Keratinocyte (primary cell): ENCODE data around the gene CAPN2. TPM values are rescaled to one million over a fixed set of nuclear protein-coding genes. Genes with fewer than 3 reads are reported as not detected.
A peak's percentile ranks its signal among the peaks of the same experiment; 100 is the strongest.

Source experiments
- DNase-seq: peaks from one replicate; pipeline ENCODE4 v3.0.0-alpha.2; 2011; ENCODE audit warnings: low read depth, missing footprints, low spot score
- FAIRE-seq: peaks from 2 replicates; lab custom pipeline; 2011; peaks lifted over from hg19 to GRCh38; lab: Jason Lieb, UNC
- H2AFZ ChIP-seq: 2 replicates; pipeline ENCODE4 v1.6.0; 2012; ENCODE audit warnings: low read length, control low read depth, inconsistent platforms; ENCODE audit not compliant: control insufficient read depth
- H3K27ac ChIP-seq: 2 replicates; pipeline ENCODE4 v1.5.1; 2011; ENCODE audit warnings: low read length; ENCODE audit not compliant: control insufficient read depth, insufficient read depth
- H3K27me3 ChIP-seq: 3 replicates; pipeline ENCODE4 v1.6.0; 2011; ENCODE audit warnings: low read length; ENCODE audit not compliant: control insufficient read depth, insufficient read depth; ENCODE audit errors: extremely low read depth
- H3K36me3 ChIP-seq, 2 experiments: 2 replicates in 1 of 2; 3 replicates in 1 of 2; pipeline ENCODE4 v1.5.1; 2011; ENCODE audit warnings: low read length in 2 of 2, mild to moderate bottlenecking in 1 of 2; ENCODE audit not compliant: control insufficient read depth in 2 of 2, insufficient read depth in 2 of 2; ENCODE audit errors: extremely low read depth in 1 of 2
- H3K4me1 ChIP-seq: 3 replicates; pipeline ENCODE4 v1.5.1; 2011; ENCODE audit warnings: low read length; ENCODE audit not compliant: control insufficient read depth, insufficient read depth; ENCODE audit errors: extremely low read depth
- H3K4me2 ChIP-seq: 3 replicates; pipeline ENCODE4 v1.6.0; 2011; ENCODE audit warnings: low read depth, low read length; ENCODE audit not compliant: control insufficient read depth, insufficient read depth; ENCODE audit errors: extremely low read depth
- H3K4me3 ChIP-seq, 3 experiments: fragments of 200-600 bp in 1 of 3; sonication (generic) in 1 of 3; 2 replicates in 2 of 3; 3 replicates in 1 of 3; pipeline ENCODE4 v1.5.1; 2011 to 2016; ENCODE audit warnings: low read length in 3 of 3, mild to moderate bottlenecking in 3 of 3, control low read depth in 2 of 3, inconsistent platforms in 1 of 3, low read depth in 1 of 3, mixed read lengths in 1 of 3, mixed run types in 1 of 3, moderate library complexity in 1 of 3; ENCODE audit not compliant: control insufficient read depth in 2 of 3, insufficient read depth in 2 of 3; ENCODE audit errors: extremely low read depth in 1 of 3
- H3K79me2 ChIP-seq: 2 replicates; pipeline ENCODE4 v1.6.0; 2012; ENCODE audit warnings: low read length; ENCODE audit not compliant: control insufficient read depth, insufficient read depth
- H3K9ac ChIP-seq: 3 replicates; pipeline ENCODE4 v1.6.0; 2011; ENCODE audit warnings: low read length; ENCODE audit not compliant: control insufficient read depth, insufficient read depth; ENCODE audit errors: extremely low read depth
- H3K9me1 ChIP-seq: 3 replicates; pipeline ENCODE4 v1.6.0; 2011; ENCODE audit warnings: low read length; ENCODE audit not compliant: control insufficient read depth, insufficient read depth; ENCODE audit errors: extremely low read depth
- H3K9me3 ChIP-seq: 2 replicates; pipeline ENCODE4 v1.5.1; 2012; ENCODE audit warnings: low read depth, low read length; ENCODE audit not compliant: control insufficient read depth
- H4K20me1 ChIP-seq: 3 replicates; pipeline ENCODE4 v1.6.0; 2011; ENCODE audit warnings: low read length; ENCODE audit not compliant: control insufficient read depth, insufficient read depth; ENCODE audit errors: extremely low read depth
- CTCF ChIP-seq, 3 experiments: IDR thresholded peaks in 1 of 3; conservative IDR thresholded peaks in 1 of 3; optimal IDR thresholded peaks in 1 of 3; 2 replicates in 2 of 3; 3 replicates in 1 of 3; pipeline versions ENCODE3 to v1.5.1; 2011; ENCODE audit warnings: low read length in 3 of 3, mild to moderate bottlenecking in 3 of 3, moderate library complexity in 2 of 3, control low read depth in 1 of 3, inconsistent platforms in 1 of 3; ENCODE audit not compliant: insufficient read depth in 2 of 3; ENCODE audit errors: extremely low read depth in 1 of 3
- EZH2 ChIP-seq: IDR thresholded peaks from one replicate; pipeline ENCODE4 v1.6.1; 2012; ENCODE audit warnings: inconsistent platforms, mild to moderate bottlenecking, low read length, moderate library complexity
- dilution Hi-C: fragments of 300-500 bp; cut with MboI; formaldehyde crosslinking; loops from one replicate; pipeline ENCODE4 v1.7.0; 2020; ENCODE audit warnings: low sequenced_read_pairs; ENCODE audit not compliant: extremely low pct_ligation_motif_present
- polyA plus RNA-seq, 5 experiments: library from polyadenylated mRNA; depleted of rRNA in 3 of 5; stranded (reverse) in 3 of 5; stranded (forward) in 1 of 5; unstranded in 1 of 5; fragments of >200 nt; gene quantifications; 1 replicate in 1 of 5; 2 replicates in 3 of 5; 3 replicates in 1 of 5; pipeline versions ENCODE4 v1.2.1 to v1.2.3, GENCODE V29; 2011 to 2012; ENCODE audit warnings: missing spikeins in 2 of 5, low read depth in 1 of 5, low replicate concordance in 1 of 5

CAPN2 gene
- polyA plus RNA-seq, 1 donor (not counting 4 experiments of a cell fraction or from before 2014, with no cell fraction given), result 366 TPM

GRCh38 chr1:223759273-223759672, 46.9 kb downstream of the CAPN2 start:
- Histone ChIP-seq H2AFZ (no peak overlapping the region), H3K36me3 (peaks cover 73 to 78% of the 10 kb centered on the region in 2 experiments), H3K27ac (no peak overlapping the region), H3K9me1 (no peaks in the 10 kb centered on the region), H3K4me3 (no peak overlapping the region), H3K4me1 (no peaks in the 10 kb centered on the region), H3K4me2 (no peak overlapping the region), H3K79me2 (peaks cover 2% of the 10 kb centered on the region), H3K9ac (no peak overlapping the region), H3K9me3 (no peaks in the 10 kb centered on the region), H3K27me3 (no peaks in the 10 kb centered on the region), H4K20me1 (no peaks in the 10 kb centered on the region)
- DNase-seq (no peak), FAIRE-seq (no peak)
- no peak for TF ChIP-seq CTCF (optimal IDR thresholded peaks at IDR 0.05 in 1 of 3, IDR thresholded peaks at IDR 0.05 in 1 of 3, conservative IDR thresholded peaks at IDR 0.05 in 1 of 3; ENCODE audit: extremely low read depth in 1 of 3, insufficient read depth in 2 of 3, low read length in 3 of 3)
- TF ChIP-seq EZH2, result no peak
- dilution Hi-C loops, result no loop called here

GRCh38 chr1:223760833-223761232, 48.5 kb downstream of the CAPN2 start:
- Histone ChIP-seq H3K27ac (no peak overlapping the region), H3K4me1 (no peaks in the 10 kb centered on the region), H3K36me3 (peaks cover 71 to 79% of the 10 kb centered on the region in 2 experiments), H3K9ac (no peak overlapping the region), H4K20me1 (no peaks in the 10 kb centered on the region), H3K79me2 (peaks cover 9% of the 10 kb centered on the region), H3K27me3 (no peaks in the 10 kb centered on the region), H2AFZ (no peak overlapping the region), H3K9me1 (no peaks in the 10 kb centered on the region), H3K4me3 (no peak overlapping the region), H3K9me3 (no peaks in the 10 kb centered on the region), H3K4me2 (no peak overlapping the region)
- FAIRE-seq (peak; percentile 20), DNase-seq (no peak)
- TF ChIP-seq EZH2 (no peak), CTCF (optimal IDR thresholded peaks at IDR 0.05 in 1 of 3, IDR thresholded peaks at IDR 0.05 in 1 of 3, conservative IDR thresholded peaks at IDR 0.05 in 1 of 3; ENCODE audit: extremely low read depth in 1 of 3, insufficient read depth in 2 of 3, low read length in 3 of 3) (no peak)
- dilution Hi-C loops, result no loop called here
